GM18507 (cell line): ENCODE results near the gene BTBD16.
A peak's percentile ranks its signal among the peaks of the same experiment; 100 is the strongest.

Experiments used
- DNase-seq: peaks from one replicate; pipeline ENCODE4 v3.0.0; 2011; ENCODE audit warnings: low read depth; ENCODE audit not compliant: insufficient read length; ENCODE audit errors: extremely low spot score
- FAIRE-seq: peaks from 2 replicates; lab custom pipeline; 2011; peaks lifted over from hg19 to GRCh38; lab: Jason Lieb, UNC

The BTBD16 gene

GRCh38 chr10:122333037-122333436, 61.9 kb downstream of the BTBD16 start:
- no peak for FAIRE-seq

GRCh38 chr10:122336332-122336731, 65.2 kb downstream of the BTBD16 start:
- no peak for FAIRE-seq
- DNase-seq = no peak

More at GRCh38 chr10:122333037-122333436, 61.9 kb downstream of the BTBD16 start:
- no peak for DNase-seq

GRCh38 chr10:122336961-122337360, 65.9 kb downstream of the BTBD16 start:
- no peak for DNase-seq
- no peak for FAIRE-seq

GRCh38 chr10:122338609-122339441, 67.7 kb downstream of the BTBD16 start:
- FAIRE-seq = no peak
- no peak for DNase-seq

- DNase-seq (no peak), FAIRE-seq (no peak)
Measured at GRCh38 chr10:122341141-122341810, 70.2 kb downstream of the BTBD16 start.

GRCh38 chr10:122342293-122343134, 71.4 kb downstream of the BTBD16 start:
- FAIRE-seq (peak; percentile 58), DNase-seq (peak; percentile 18)

- DNase-seq = no peak
- FAIRE-seq = no peak
Measured at GRCh38 chr10:122343135-122343800, 72.2 kb downstream of the BTBD16 start.

GRCh38 chr10:122343936-122344335, 72.8 kb downstream of the BTBD16 start:
- DNase-seq (no peak), FAIRE-seq (no peak)

- no peak for DNase-seq
- FAIRE-seq = no peak
Measured at GRCh38 chr10:122344741-122345258, 73.7 kb downstream of the BTBD16 start.

- FAIRE-seq (no peak), DNase-seq (no peak)
Measured at GRCh38 chr10:122346326-122346950, 75.3 kb downstream of the BTBD16 start.

- DNase-seq (no peak), FAIRE-seq (no peak)
Measured at GRCh38 chr10:122347170-122347841, 76.2 kb downstream of the BTBD16 start.

- FAIRE-seq (no peak), DNase-seq (no peak)
Measured at GRCh38 chr10:122348512-122348911, 77.4 kb downstream of the BTBD16 start.

GRCh38 chr10:122348935-122349361, 77.9 kb downstream of the BTBD16 start:
- FAIRE-seq = no peak
- DNase-seq = no peak

- no peak for FAIRE-seq
- no peak for DNase-seq
Measured at GRCh38 chr10:122349758-122350369, 78.8 kb downstream of the BTBD16 start.

GRCh38 chr10:122350893-122351292, 79.8 kb downstream of the BTBD16 start:
- no peak for FAIRE-seq
- no peak for DNase-seq

- DNase-seq (no peak), FAIRE-seq (no peak)
Measured at GRCh38 chr10:122352817-122353525, 81.9 kb downstream of the BTBD16 start.

GRCh38 chr10:122354383-122354782, 83.3 kb downstream of the BTBD16 start:
- DNase-seq (no peak), FAIRE-seq (no peak)
